OCI-LY7 (cell line): ENCODE measurements around the gene IDH2. TPM values are rescaled to one million over a fixed set of nuclear protein-coding genes. Genes with fewer than 3 reads are reported as not detected.

ENCODE experiments used
- BruUV-seq: library from RNA; stranded (reverse); fragments of 400-500 nt; replicated peaks from 2 replicates; lab custom pipeline; 2021; lab: Mats Ljungman, UMichigan
- CTCF ChIA-PET: fragments of 300-600 bp; sonication (Branson Sonifier 250); formaldehyde crosslinking; loops from one replicate; lab custom pipeline; 2022; ENCODE audit warnings: antibody characterized with exemption; ENCODE audit not compliant: unreplicated experiment; lab: Charles Lee
- POLR2A ChIA-PET: fragments of 300-600 bp; sonication (Branson Sonifier 250); formaldehyde crosslinking; loops from one replicate; lab custom pipeline; 2022; ENCODE audit warnings: antibody characterized with exemption; lab: Charles Lee
- DNase-seq: peaks from one replicate; pipeline ENCODE4 v3.0.0-alpha.2; 2015; ENCODE audit warnings: low spot score
- H2AFZ ChIP-seq: fragments of 200-600 bp; sonication (generic), shearing (Covaris generic); 2 replicates; pipeline ENCODE4 v1.6.1; 2014; ENCODE audit warnings: mild to moderate bottlenecking, antibody characterized with exemption, low read length, moderate library complexity
- H3K27ac ChIP-seq: fragments of 200-600 bp; sonication (generic); 2 replicates; pipeline ENCODE4 v1.5.1; 2014; ENCODE audit warnings: mixed run types, low read depth, mild to moderate bottlenecking, moderate library complexity, low read length, inconsistent platforms; ENCODE audit not compliant: poor library complexity, severe bottlenecking
- H3K36me3 ChIP-seq: fragments of 200-600 bp; sonication (generic); 2 replicates; pipeline ENCODE4 v1.6.1; 2014; ENCODE audit warnings: mild to moderate bottlenecking, antibody characterized with exemption, low read length, moderate library complexity, mixed read lengths; ENCODE audit not compliant: insufficient read depth
- H3K4me1 ChIP-seq: fragments of 200-600 bp; sonication (generic); 2 replicates; pipeline ENCODE4 v1.5.1; 2014; ENCODE audit warnings: mild to moderate bottlenecking, low read length; ENCODE audit not compliant: insufficient read depth, poor library complexity, severe bottlenecking
- H3K4me2 ChIP-seq: fragments of 200-600 bp; sonication (generic); 2 replicates; pipeline ENCODE4 v1.6.1; 2014; ENCODE audit warnings: mild to moderate bottlenecking, low read length
- H3K4me3 ChIP-seq: fragments of 200-600 bp; sonication (generic); 2 replicates; pipeline ENCODE4 v1.5.1; 2014; ENCODE audit warnings: mild to moderate bottlenecking, low read depth, low read length; ENCODE audit not compliant: poor library complexity, severe bottlenecking
- H3K79me2 ChIP-seq: fragments of 200-600 bp; sonication (generic); 2 replicates; pipeline ENCODE4 v1.6.1; 2016; ENCODE audit warnings: low read depth, mild to moderate bottlenecking, low read length, moderate library complexity, mixed read lengths; ENCODE audit not compliant: insufficient read depth
- H3K9me2 ChIP-seq: fragments of 200-600 bp; sonication (generic); 2 replicates; pipeline ENCODE4 v1.6.1; 2016; ENCODE audit warnings: mild to moderate bottlenecking, low read length, mixed read lengths; ENCODE audit not compliant: insufficient read depth
- H3K9me3 ChIP-seq: fragments of 200-600 bp; sonication (generic); 2 replicates; pipeline ENCODE4 v1.6.1; 2014; ENCODE audit warnings: mild to moderate bottlenecking, mixed run types, low read length, mixed read lengths
- H4K20me1 ChIP-seq: fragments of 200-600 bp; sonication (generic); 2 replicates; pipeline ENCODE4 v1.6.1; 2014; ENCODE audit warnings: mild to moderate bottlenecking, antibody characterized with exemption, low read length, moderate library complexity, mixed read lengths; ENCODE audit not compliant: insufficient read depth
- EZH2phosphoT487 ChIP-seq: fragments of 200-600 bp; sonication (generic); IDR thresholded peaks from 2 replicates; pipeline ENCODE4 v1.6.1; 2018; ENCODE audit warnings: low read depth, borderline replicate concordance, mild to moderate bottlenecking, mixed run types, antibody characterized with exemption, low read length, moderate library complexity, mixed read lengths
- intact Hi-C: fragments of 100-400 bp; cut with micrococcal nuclease; formaldehyde crosslinking; loops from one replicate; pipeline ENCODE4 v1.10.0; 2022; ENCODE audit not compliant: unreplicated experiment
- total RNA-seq, 2 experiments: library from RNA; depleted of rRNA in 1 of 2; stranded (reverse); fragments of >200 nt in 1 of 2; shearing (Covaris generic) in 1 of 2; gene quantifications; 2 replicates each; pipeline ENCODE4 v1.2.3, GENCODE V29; 2014 to 2022
- TF ChIP-seq, protein P1 (sequence below): fragments of 200-600 bp; sonication (generic); conservative IDR thresholded peaks from 2 replicates; pipeline ENCODE4 v1.5.1; 2014; ENCODE audit warnings: mild to moderate bottlenecking, antibody characterized with exemption, low read length, moderate library complexity, mixed read lengths

IDH2 gene
- total RNA-seq, 2 experiments from 2014 or later = 220 to 224 TPM

DNA sequence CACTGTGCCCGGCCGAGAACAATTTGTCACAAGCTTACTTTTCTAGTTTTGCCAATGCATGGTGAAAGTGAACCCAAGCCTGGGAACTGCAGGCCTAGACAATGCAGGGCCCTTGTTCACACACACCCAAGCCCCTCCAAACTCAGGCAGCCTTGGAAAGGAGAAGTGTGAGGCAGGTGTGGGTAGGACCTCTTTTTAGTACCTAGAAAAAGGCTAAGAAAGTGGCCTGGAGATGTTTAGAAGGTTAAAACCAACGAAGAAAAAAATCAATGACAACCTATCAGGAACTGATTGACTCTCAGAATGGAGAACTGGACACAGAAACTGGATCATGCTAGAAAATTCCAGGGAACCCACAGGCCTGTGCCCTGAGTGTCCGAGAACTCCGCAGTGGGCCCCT is 18.8 kb downstream of the IDH2 start:
- H3K36me3 ChIP-seq = peaks cover 81% of the 10 kb centered on the region
- H3K9me3 ChIP-seq = no peaks in the 10 kb centered on the region
- peak overlapping the region; percentile 20 for H3K4me3 ChIP-seq
- no peaks in the 10 kb centered on the region for H3K79me2 ChIP-seq
- H3K4me2 ChIP-seq = peak overlapping the region; percentile 65
- TF ChIP-seq, protein P1, sequence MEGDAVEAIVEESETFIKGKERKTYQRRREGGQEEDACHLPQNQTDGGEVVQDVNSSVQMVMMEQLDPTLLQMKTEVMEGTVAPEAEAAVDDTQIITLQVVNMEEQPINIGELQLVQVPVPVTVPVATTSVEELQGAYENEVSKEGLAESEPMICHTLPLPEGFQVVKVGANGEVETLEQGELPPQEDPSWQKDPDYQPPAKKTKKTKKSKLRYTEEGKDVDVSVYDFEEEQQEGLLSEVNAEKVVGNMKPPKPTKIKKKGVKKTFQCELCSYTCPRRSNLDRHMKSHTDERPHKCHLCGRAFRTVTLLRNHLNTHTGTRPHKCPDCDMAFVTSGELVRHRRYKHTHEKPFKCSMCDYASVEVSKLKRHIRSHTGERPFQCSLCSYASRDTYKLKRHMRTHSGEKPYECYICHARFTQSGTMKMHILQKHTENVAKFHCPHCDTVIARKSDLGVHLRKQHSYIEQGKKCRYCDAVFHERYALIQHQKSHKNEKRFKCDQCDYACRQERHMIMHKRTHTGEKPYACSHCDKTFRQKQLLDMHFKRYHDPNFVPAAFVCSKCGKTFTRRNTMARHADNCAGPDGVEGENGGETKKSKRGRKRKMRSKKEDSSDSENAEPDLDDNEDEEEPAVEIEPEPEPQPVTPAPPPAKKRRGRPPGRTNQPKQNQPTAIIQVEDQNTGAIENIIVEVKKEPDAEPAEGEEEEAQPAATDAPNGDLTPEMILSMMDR = no peak
- TF ChIP-seq EZH2phosphoT487 = no peak
- peak overlapping the region; percentile 76 for H3K27ac ChIP-seq
- no peaks in the 10 kb centered on the region for H4K20me1 ChIP-seq
- H2AFZ ChIP-seq = no peak overlapping the region
- DNase-seq = peak; percentile 41
- ChIA-PET CTCF (interaction anchor here (1.1 kb wide), 1 partner anchor 12 kb away, joined by 3 read pairs; no protein-coding TSS in a partner anchor), POLR2A (interaction anchor here (0.7 to 1.5 kb wide), 3 partner anchors 8 to 16 kb away, joined by 3 to 5 read pairs (median 4); no protein-coding TSS in a partner anchor)
- BruUV-seq = no TSS peak
- no peaks in the 10 kb centered on the region for H3K9me2 ChIP-seq
- H3K4me1 ChIP-seq = peaks cover 27% of the 10 kb centered on the region
- intact Hi-C loops = no loop called here

DNA sequence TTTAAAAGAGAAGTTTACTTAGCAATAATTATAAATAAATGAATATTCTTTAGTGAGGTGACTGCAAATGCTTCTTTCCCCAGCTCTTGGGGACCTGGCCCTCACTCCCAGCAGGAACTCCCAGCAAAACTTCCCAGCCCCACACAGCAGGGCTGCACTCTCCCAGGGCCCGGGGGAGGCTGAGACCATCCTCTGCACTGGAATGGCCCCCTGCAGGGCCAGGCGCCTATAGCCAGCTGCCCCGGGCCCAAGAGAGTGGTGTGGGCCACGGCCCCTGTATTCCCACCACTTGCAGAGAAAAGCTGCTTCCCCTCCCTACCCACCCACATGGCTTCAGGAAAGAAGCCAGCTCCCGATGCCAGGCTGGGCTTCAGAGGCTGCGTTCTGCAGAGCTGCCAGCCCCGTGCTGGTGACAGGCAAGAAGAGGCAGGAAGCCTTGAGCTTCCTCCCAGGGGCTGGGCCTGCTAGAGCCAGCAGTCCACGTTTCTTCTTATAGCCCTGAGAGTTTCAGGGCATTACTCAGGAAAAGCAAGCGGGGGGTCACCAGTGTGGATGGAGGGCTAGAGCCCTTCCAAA is 20.0 kb downstream of the IDH2 start:
- Histone ChIP-seq H3K79me2 (no peaks in the 10 kb centered on the region), H3K27ac (no peak overlapping the region), H4K20me1 (no peaks in the 10 kb centered on the region), H3K4me1 (peaks cover 27% of the 10 kb centered on the region), H3K9me2 (no peaks in the 10 kb centered on the region), H2AFZ (no peak overlapping the region), H3K9me3 (no peaks in the 10 kb centered on the region), H3K36me3 (peaks cover 74% of the 10 kb centered on the region), H3K4me3 (no peak overlapping the region), H3K4me2 (no peak overlapping the region)
- no peak for DNase-seq
- BruUV-seq = no TSS peak
- ChIA-PET CTCF (interaction anchor here (0.6 kb wide), 1 partner anchor 894 kb away, joined by 4 read pairs; no protein-coding TSS in a partner anchor), POLR2A (interaction anchor here (0.7 to 1.5 kb wide), 3 partner anchors 10 to 39 kb away, joined by 3 to 4 read pairs (median 3); no protein-coding TSS in a partner anchor)
- intact Hi-C loops = no loop called here
- TF ChIP-seq, protein P1 = no peak
- TF ChIP-seq EZH2phosphoT487 = no peak

DNA sequence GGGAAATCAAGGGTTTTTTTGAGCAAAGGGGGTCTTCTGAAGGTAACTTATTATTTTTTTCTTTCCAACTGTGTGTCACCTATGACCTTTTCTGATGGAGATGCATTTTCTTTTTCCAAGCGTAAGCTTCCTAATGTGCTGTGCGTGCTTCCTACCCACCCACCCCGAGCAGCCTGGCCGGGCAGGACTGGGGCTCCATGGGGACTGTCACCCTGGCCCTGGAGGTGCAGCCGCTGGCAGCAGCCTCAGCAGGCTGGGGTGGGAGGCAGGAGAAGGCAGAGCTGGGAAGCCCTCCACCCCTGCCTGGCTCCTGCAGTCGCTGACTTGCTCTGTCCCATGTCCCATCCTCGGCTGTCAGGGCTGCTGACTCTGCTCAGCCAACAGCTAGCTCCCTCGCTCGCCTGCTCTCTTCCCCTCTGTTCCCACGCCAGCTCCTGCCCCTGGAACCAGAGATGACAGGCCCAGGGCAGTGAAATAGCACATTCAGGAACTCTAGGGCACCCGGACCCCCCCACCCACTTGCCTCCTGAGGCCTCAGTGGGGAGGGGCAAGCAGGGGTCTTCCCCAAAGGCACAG is 21.4 kb downstream of the IDH2 start:
- H3K9me2 ChIP-seq = no peaks in the 10 kb centered on the region
- H3K9me3 ChIP-seq = no peaks in the 10 kb centered on the region
- ChIA-PET POLR2A (interaction anchor here (0.6 kb wide), 2 partner anchors 24 to 41 kb away, joined by 4 read pairs; no protein-coding TSS in a partner anchor), CTCF (no interaction called here)
- BruUV-seq = no TSS peak
- H2AFZ ChIP-seq = no peak overlapping the region
- peaks cover 23% of the 10 kb centered on the region for H3K4me1 ChIP-seq
- H3K79me2 ChIP-seq = no peaks in the 10 kb centered on the region
- H3K27ac ChIP-seq = no peak overlapping the region
- peaks cover 71% of the 10 kb centered on the region for H3K36me3 ChIP-seq
- H3K4me3 ChIP-seq = no peak overlapping the region
- DNase-seq = no peak
- H3K4me2 ChIP-seq = no peak overlapping the region
- no peak for TF ChIP-seq EZH2phosphoT487
- TF ChIP-seq, protein P1 = no peak
- intact Hi-C loops = no loop called here
- H4K20me1 ChIP-seq = no peaks in the 10 kb centered on the region
